ENCODE data around the gene SIAE.

DNA sequence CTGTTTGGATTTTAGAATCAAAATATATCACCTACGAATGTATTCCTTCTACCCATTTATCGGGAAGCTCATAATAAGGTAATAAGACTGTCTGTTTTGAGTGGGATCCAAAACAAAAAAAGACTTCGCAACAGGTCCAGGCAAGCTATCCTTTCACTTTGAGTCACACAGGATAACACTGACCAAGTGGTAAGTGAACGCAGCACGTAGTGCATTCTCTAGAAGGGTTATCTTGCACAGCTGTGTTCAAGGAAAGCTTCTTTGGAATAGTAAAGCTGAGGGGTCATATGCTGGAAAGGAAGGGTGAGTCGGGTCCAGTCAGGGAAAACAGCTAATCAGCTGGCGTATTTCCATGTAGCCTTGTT lies 43.9 kb upstream of the SIAE start:
- TF ChIP-seq, protein P1, sequence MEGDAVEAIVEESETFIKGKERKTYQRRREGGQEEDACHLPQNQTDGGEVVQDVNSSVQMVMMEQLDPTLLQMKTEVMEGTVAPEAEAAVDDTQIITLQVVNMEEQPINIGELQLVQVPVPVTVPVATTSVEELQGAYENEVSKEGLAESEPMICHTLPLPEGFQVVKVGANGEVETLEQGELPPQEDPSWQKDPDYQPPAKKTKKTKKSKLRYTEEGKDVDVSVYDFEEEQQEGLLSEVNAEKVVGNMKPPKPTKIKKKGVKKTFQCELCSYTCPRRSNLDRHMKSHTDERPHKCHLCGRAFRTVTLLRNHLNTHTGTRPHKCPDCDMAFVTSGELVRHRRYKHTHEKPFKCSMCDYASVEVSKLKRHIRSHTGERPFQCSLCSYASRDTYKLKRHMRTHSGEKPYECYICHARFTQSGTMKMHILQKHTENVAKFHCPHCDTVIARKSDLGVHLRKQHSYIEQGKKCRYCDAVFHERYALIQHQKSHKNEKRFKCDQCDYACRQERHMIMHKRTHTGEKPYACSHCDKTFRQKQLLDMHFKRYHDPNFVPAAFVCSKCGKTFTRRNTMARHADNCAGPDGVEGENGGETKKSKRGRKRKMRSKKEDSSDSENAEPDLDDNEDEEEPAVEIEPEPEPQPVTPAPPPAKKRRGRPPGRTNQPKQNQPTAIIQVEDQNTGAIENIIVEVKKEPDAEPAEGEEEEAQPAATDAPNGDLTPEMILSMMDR (IDR thresholded peaks at IDR 0.05) = no peak
- no peak for TF ChIP-seq POLR2AphosphoS5 (IDR thresholded peaks at IDR 0.05)
- no peak for TF ChIP-seq POLR2A (IDR thresholded peaks at IDR 0.05)
